Lung (tissue), 12 donors: ENCODE results near the gene APBA2. TPM values are rescaled to one million over a fixed set of nuclear protein-coding genes. Genes with fewer than 3 reads are reported as not detected.

ENCODE experiments used
- ATAC-seq: fragments of 200-7000 bp; cut with Tn5 transposase; one replicate; pipeline ENCODE4 v1.9.1; 2020; ENCODE audit warnings: moderate number of reproducible peaks; ENCODE audit not compliant: insufficient read depth, low FRiP score
- DNase-seq, 3 donors: peaks; one replicate each; pipeline ENCODE4 v3.0.0-alpha.2; 2013 to 2017
- H3K27ac ChIP-seq, 2 donors: one replicate each; pipeline ENCODE4 v1.5.1; 2013; ENCODE audit warnings: mild to moderate bottlenecking in 2 of 2, moderate library complexity in 2 of 2, control low read depth in 1 of 2, inconsistent platforms in 1 of 2, low read depth in 1 of 2, low read length in 1 of 2
- H3K27me3 ChIP-seq, 3 donors: one replicate each; pipeline ENCODE4 v1.5.1; 2013; ENCODE audit warnings: low read length in 2 of 3; ENCODE audit not compliant: control insufficient read depth in 3 of 3, insufficient read depth in 3 of 3
- H3K36me3 ChIP-seq, 4 donors: one replicate each; pipeline ENCODE4 v1.5.1; 2013; ENCODE audit warnings: low read length in 4 of 4, mild to moderate bottlenecking in 1 of 4, moderate library complexity in 1 of 4; ENCODE audit not compliant: control insufficient read depth in 4 of 4, insufficient read depth in 4 of 4
- H3K4me1 ChIP-seq, 5 donors: one replicate each; pipeline ENCODE4 v1.5.1; 2013; ENCODE audit warnings: low read length in 5 of 5, mild to moderate bottlenecking in 2 of 5, moderate library complexity in 1 of 5; ENCODE audit not compliant: control insufficient read depth in 5 of 5, insufficient read depth in 5 of 5
- H3K4me3 ChIP-seq: one replicate; pipeline ENCODE4 v1.5.1; 2013; ENCODE audit warnings: mild to moderate bottlenecking, control low read depth, moderate library complexity
- H3K9ac ChIP-seq, 2 donors: one replicate each; pipeline ENCODE4 v1.5.1; 2013; ENCODE audit warnings: low read length in 2 of 2, control low read depth in 1 of 2; ENCODE audit not compliant: insufficient read depth in 1 of 2
- H3K9me3 ChIP-seq, 4 donors: one replicate each; pipeline ENCODE4 v1.5.1; 2013; ENCODE audit warnings: low read length in 3 of 4, mild to moderate bottlenecking in 1 of 4, moderate library complexity in 1 of 4; ENCODE audit not compliant: control insufficient read depth in 4 of 4, insufficient read depth in 3 of 4
- WGBS, 2 donors: extraction: QIAGEN DNeasy Blood & Tissue Kit; methylation state at CpG; one replicate each; pipeline ENCODE4 v1.1.7; 2013; 5-methylcytosine and 5-hydroxymethylcytosine counted together
- polyA plus RNA-seq, 2 donors: library from polyadenylated mRNA; stranded (reverse); fragments of 200-250 nt; gene quantifications; one replicate each; pipeline ENCODE4 v1.2.1, GENCODE V29; 2013
- total RNA-seq, 2 donors: library from RNA; depleted of rRNA in 1 of 2; stranded (reverse); fragments of >200 nt in 1 of 2; gene quantifications; one replicate each; pipeline ENCODE4 v1.2.1, GENCODE V29; 2014 to 2021
- TF ChIP-seq, protein P1 (sequence below): IDR thresholded peaks from 2 replicates; pipeline ENCODE4 v1.5.1; 2012; ENCODE audit warnings: mild to moderate bottlenecking; ENCODE audit errors: control extremely low read depth, extremely low read depth
- donor health status: control.
- donor health status: control.
- donor health status: Bipolar disorder and iron deficiency.
- donor health status: healthy.
- donor health status: DM: yes; HTN: yes; CAD: no.

APBA2 gene
- total and polyA plus RNA-seq, 4 donors = 1.6 to 18.3 (median 4.5) TPM

DNA sequence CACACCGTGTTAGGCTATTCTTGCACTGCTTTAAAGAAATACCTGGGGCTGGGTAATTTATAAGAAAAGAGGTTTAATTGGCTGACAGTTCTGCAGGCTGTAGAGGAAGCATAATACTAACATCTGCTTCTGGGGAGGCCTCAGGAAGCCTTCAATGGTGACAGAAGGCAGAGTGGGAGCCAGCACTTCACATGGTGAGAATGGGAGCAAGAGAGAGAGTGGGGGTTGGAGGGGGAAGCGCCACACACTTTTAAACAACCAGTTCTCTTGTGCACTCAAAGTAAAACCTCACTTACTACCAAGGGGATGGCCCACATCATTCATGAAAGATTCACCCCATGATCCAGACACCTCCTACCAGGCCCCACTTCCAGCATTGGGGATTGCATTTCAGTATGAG, 181.1 kb downstream of the APBA2 start:
- TF ChIP-seq, protein P1, sequence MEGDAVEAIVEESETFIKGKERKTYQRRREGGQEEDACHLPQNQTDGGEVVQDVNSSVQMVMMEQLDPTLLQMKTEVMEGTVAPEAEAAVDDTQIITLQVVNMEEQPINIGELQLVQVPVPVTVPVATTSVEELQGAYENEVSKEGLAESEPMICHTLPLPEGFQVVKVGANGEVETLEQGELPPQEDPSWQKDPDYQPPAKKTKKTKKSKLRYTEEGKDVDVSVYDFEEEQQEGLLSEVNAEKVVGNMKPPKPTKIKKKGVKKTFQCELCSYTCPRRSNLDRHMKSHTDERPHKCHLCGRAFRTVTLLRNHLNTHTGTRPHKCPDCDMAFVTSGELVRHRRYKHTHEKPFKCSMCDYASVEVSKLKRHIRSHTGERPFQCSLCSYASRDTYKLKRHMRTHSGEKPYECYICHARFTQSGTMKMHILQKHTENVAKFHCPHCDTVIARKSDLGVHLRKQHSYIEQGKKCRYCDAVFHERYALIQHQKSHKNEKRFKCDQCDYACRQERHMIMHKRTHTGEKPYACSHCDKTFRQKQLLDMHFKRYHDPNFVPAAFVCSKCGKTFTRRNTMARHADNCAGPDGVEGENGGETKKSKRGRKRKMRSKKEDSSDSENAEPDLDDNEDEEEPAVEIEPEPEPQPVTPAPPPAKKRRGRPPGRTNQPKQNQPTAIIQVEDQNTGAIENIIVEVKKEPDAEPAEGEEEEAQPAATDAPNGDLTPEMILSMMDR = no peak
- peaks cover 0 to 6% (median 2%) of the 10 kb centered on the region in 4 donors for H3K9me3 ChIP-seq
- no peak overlapping the region for H3K9ac ChIP-seq
- WGBS, 2 donors = 73 to 88% methylated on average over 2 of the region's 2 CpGs
- ATAC-seq (no peak), DNase-seq (no peak)
- H3K4me3 ChIP-seq = no peak overlapping the region
- no peaks in the 10 kb centered on the region for H3K36me3 ChIP-seq
- no peaks in the 10 kb centered on the region for H3K27me3 ChIP-seq
- H3K27ac ChIP-seq = no peak overlapping the region
- H3K4me1 ChIP-seq = peaks cover 0 to 5% (median 0%) of the 10 kb centered on the region in 5 donors

DNA sequence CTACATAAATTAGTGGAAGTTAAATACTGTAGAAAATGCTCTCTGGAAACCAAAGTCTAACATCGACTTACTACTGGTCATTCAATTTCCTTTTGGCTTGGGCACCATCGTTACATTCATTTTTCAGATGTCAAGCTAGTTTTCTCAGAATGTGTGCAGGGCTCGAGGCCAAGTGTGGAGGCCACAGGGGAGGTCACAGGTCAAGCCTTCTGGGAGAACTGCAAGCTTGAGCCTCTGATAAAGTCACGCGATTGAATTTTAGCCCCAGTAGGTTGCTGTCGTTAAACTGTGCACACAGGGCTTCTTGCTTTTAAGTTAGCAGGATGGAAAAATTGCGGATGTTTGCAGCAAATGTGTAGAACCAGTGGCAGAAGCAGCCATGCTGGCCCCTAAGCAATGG, 182.2 kb downstream of the APBA2 start:
- Histone ChIP-seq H3K36me3 (no peaks in the 10 kb centered on the region), H3K27me3 (no peaks in the 10 kb centered on the region), H3K9ac (no peak overlapping the region), H3K9me3 (peaks cover 0 to 6% (median 2%) of the 10 kb centered on the region in 4 donors), H3K4me3 (no peak overlapping the region), H3K4me1 (no peaks in the 10 kb centered on the region), H3K27ac (no peak overlapping the region)
- no peak for ATAC-seq
- 70 to 79% methylated on average over 7 of the region's 7 CpGs for WGBS, 2 donors
- TF ChIP-seq, protein P1 = no peak
- DNase-seq = no peak

DNA sequence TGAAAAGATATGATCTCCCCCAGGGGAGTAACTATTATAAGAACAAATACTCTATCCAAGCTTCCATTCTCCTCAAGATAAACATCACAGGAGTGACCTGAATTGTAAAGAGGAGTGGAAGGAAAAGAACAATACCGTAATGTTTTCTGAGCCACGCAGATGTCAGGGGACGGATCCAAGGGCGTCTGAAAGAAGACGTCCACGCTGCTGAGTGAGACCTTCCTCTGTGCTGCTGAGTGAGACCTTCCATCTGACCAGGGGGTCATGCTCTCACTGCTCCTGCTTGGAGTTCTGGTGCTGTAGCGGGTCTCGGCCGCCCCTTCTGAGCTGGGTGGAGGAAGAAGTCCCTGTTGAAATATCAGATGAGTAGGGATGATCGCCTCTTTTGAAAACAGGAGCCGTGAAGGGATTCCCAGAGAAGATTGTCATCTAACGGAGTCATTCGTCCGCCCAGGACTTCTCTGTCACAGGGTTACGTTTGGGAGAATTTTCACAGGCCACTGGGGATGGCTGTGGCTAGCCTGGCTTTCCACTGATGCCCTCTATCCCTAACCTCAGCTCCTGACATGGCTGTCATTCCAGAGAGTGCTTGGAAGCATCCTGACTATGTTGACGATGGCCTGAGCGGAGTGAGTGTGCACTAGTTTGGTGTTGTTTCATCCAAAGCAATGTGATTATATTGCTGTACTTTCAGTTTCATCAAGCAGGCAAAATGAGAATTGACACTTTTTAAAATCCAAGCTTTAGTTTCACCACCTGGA, 184.9 kb downstream of the APBA2 start:
- H3K27me3 ChIP-seq = no peaks in the 10 kb centered on the region
- WGBS, 2 donors = 74 to 84% methylated on average over 17 of the region's 17 CpGs
- ATAC-seq (no peak), DNase-seq (peak in 1 of 3 donors; percentile 15)
- TF ChIP-seq, protein P1 = no peak
- H3K27ac ChIP-seq = no peak overlapping the region
- peaks cover 0 to 6% (median 2%) of the 10 kb centered on the region in 4 donors for H3K9me3 ChIP-seq
- no peaks in the 10 kb centered on the region for H3K4me1 ChIP-seq
- no peaks in the 10 kb centered on the region for H3K36me3 ChIP-seq
- H3K9ac ChIP-seq = no peak overlapping the region
- H3K4me3 ChIP-seq = no peak overlapping the region
